Mammary epithelial cell (primary cell): ENCODE data around the gene PPP1R18.

Source experiments
- EZH2 ChIP-seq: IDR thresholded peaks from 2 replicates; pipeline ENCODE4 v1.6.1; 2012; ENCODE audit warnings: low read length, inconsistent platforms, borderline replicate concordance
- TF ChIP-seq, protein P1 (sequence below), 2 donors: IDR thresholded peaks in 1 of 2; conservative IDR thresholded peaks in 1 of 2; 2 replicates each; pipeline ENCODE4 v1.5.1; 2011 to 2012; ENCODE audit warnings: inconsistent platforms in 2 of 2, low read length in 2 of 2, mild to moderate bottlenecking in 2 of 2, control low read depth in 1 of 2, low read depth in 1 of 2; ENCODE audit not compliant: insufficient read depth in 1 of 2; ENCODE audit errors: extremely low read depth in 1 of 2

DNA sequence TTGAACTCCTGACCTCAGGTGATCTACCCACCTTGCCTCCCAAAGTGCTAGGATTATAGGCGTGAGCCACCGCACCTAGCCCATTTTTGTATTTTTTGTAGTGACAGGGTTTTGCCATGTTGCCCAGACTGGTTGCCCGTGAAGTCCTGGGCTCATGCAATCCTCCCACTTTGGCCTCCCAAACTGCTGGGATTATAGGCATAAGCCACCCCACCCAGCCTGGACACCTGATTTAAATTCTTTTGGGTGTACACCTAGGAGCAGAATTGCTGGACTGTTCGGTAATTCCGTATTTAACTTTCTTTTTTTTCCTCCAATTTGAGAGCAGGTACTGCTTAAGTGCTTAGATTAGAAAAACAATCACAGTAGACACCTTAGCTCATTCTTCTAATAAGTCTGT lies 10.0 kb upstream of the PPP1R18 start:
- TF ChIP-seq, protein P1, sequence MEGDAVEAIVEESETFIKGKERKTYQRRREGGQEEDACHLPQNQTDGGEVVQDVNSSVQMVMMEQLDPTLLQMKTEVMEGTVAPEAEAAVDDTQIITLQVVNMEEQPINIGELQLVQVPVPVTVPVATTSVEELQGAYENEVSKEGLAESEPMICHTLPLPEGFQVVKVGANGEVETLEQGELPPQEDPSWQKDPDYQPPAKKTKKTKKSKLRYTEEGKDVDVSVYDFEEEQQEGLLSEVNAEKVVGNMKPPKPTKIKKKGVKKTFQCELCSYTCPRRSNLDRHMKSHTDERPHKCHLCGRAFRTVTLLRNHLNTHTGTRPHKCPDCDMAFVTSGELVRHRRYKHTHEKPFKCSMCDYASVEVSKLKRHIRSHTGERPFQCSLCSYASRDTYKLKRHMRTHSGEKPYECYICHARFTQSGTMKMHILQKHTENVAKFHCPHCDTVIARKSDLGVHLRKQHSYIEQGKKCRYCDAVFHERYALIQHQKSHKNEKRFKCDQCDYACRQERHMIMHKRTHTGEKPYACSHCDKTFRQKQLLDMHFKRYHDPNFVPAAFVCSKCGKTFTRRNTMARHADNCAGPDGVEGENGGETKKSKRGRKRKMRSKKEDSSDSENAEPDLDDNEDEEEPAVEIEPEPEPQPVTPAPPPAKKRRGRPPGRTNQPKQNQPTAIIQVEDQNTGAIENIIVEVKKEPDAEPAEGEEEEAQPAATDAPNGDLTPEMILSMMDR (conservative IDR thresholded peaks at IDR 0.05 in 1 of 2, IDR thresholded peaks at IDR 0.05 in 1 of 2; ENCODE audit: extremely low read depth in 1 of 2, insufficient read depth in 1 of 2, low read depth in 1 of 2, low read length in 2 of 2) = no peak
- no peak for TF ChIP-seq EZH2
